Breast epithelium (tissue), 4 donors: ENCODE measurements around the gene NAA38. TPM values are rescaled to one million over a fixed set of nuclear protein-coding genes. Genes with fewer than 3 reads are reported as not detected.
A peak's percentile ranks its signal among the peaks of the same experiment; 100 is the strongest.

ENCODE experiments used
- DNase-seq, 2 donors: peaks; one replicate each; pipeline ENCODE4 v3.0.0-alpha.2; 2019; ENCODE audit warnings: low spot score in 2 of 2
- H3K27ac ChIP-seq, 2 donors: fragments of 200-600 bp; sonication (generic) in 1 of 2; one replicate each; pipeline ENCODE4 v1.5.1; 2016 to 2019; ENCODE audit warnings: mild to moderate bottlenecking in 1 of 2
- H3K27me3 ChIP-seq, 2 donors: fragments of 200-600 bp; sonication (generic) in 1 of 2; one replicate each; pipeline versions ENCODE4 v1.5.1 to v1.6.0; 2017 to 2019; ENCODE audit warnings: control low read depth in 1 of 2, mild to moderate bottlenecking in 1 of 2
- H3K36me3 ChIP-seq: fragments of 200-600 bp; one replicate; pipeline ENCODE4 v1.5.1; 2019
- H3K4me1 ChIP-seq, 2 donors: fragments of 200-600 bp; sonication (generic); one replicate each; pipeline ENCODE4 v1.5.1; 2016 to 2019; ENCODE audit warnings: control low read depth in 1 of 2
- H3K4me3 ChIP-seq, 3 donors: fragments of 200-600 bp; sonication (generic); 1 replicate in 2 of 3; 2 replicates in 1 of 3; pipeline ENCODE4 v1.5.1; 2016 to 2019; ENCODE audit warnings: mild to moderate bottlenecking in 3 of 3, moderate library complexity in 2 of 3
- H3K9me3 ChIP-seq, 2 donors: fragments of 200-600 bp; sonication (generic) in 1 of 2; one replicate each; pipeline ENCODE4 v1.5.1; 2016 to 2019; ENCODE audit warnings: control low read depth in 1 of 2
- CTCF ChIP-seq, 3 donors: fragments of 450-650 bp; IDR thresholded peaks; one replicate each; pipeline ENCODE4 v1.5.1; 2016 to 2017; ENCODE audit warnings: antibody characterized with exemption in 3 of 3, mild to moderate bottlenecking in 3 of 3, moderate library complexity in 3 of 3
- POLR2A ChIP-seq: fragments of 450-650 bp; IDR thresholded peaks from one replicate; pipeline ENCODE4 v1.6.1; 2016; ENCODE audit warnings: antibody characterized with exemption, mild to moderate bottlenecking, moderate library complexity
- POLR2AphosphoS5 ChIP-seq, 3 donors: sonication (generic); formaldehyde crosslinking; IDR thresholded peaks; one replicate each; pipeline ENCODE4 v1.6.1; 2017; ENCODE audit warnings: antibody characterized with exemption in 3 of 3
- intact Hi-C: fragments of 100-400 bp; cut with DNase I; formaldehyde crosslinking; loops from one replicate; pipeline ENCODE4 v1.15.1; 2023; ENCODE audit warnings: low total_unique reads
- total RNA-seq, 3 donors: library from RNA; depleted of rRNA; stranded (reverse); fragments of >200 nt; gene quantifications; one replicate each; pipeline ENCODE4 v1.1.0, GENCODE V29; 2016

NAA38 gene
- total RNA-seq, 3 donors from 2014 or later: 84.7 to 92.4 (median 89.9) TPM

- H3K9me3 ChIP-seq: no peaks in the 10 kb centered on the region
- intact Hi-C loops: no loop called here
- no peak for TF ChIP-seq CTCF (IDR thresholded peaks at IDR 0.05)
- TF ChIP-seq POLR2AphosphoS5 (IDR thresholded peaks at IDR 0.05): no peak
- no peak for TF ChIP-seq POLR2A
- H3K4me1 ChIP-seq: peaks cover 4 to 9% of the 10 kb centered on the region in 2 donors
- no peak overlapping the region for H3K27ac ChIP-seq
- no peaks in the 10 kb centered on the region for H3K27me3 ChIP-seq
- H3K4me3 ChIP-seq: no peak overlapping the region
- DNase-seq: peak in 1 of 2 donors; percentile 46
- no peaks in the 10 kb centered on the region for H3K36me3 ChIP-seq
Measured at GRCh38 chr17:7846063-7846735, 11.2 kb downstream of the NAA38 start.

DNA sequence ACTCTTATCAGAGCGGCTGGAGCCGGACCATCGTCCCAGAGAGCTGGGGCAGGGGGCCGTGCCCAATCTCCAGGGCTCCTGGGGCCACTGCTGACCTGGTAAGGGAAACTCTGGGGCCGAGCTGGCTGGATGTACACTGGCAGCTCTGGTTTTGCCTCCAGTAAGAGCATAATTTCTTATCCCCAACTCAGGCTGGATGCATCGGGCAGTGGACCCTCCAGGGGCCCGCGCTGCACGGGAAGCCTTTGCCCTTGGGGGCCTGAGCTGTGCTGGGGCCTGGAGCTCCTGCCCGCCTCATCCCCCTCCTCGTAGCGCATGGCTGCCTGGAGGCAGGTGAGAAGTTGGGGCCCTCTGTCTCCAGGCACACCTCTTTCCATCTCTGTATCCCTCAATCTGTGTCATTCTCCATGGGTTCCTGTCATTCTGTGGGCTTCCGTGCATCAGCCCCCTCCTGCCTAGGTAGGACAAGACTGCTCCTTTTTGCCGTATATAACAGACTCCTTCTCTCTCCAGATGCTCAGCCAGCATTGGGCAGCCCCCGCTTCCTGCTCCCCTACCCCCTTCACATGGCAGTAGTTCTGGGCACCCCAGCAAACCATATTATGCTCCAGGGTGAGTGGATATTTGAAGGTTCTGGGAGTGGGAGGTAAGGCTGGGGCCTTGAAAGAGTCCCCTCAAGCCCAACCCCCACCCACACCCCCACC lies 11.8 kb downstream of the NAA38 start:
- TF ChIP-seq CTCF (IDR thresholded peaks at IDR 0.05): no peak
- no peak for TF ChIP-seq POLR2A
- TF ChIP-seq POLR2AphosphoS5 (IDR thresholded peaks at IDR 0.05): no peak
- Histone ChIP-seq H3K36me3 (no peaks in the 10 kb centered on the region), H3K27me3 (no peaks in the 10 kb centered on the region), H3K4me1 (peaks cover 4 to 15% of the 10 kb centered on the region in 2 donors), H3K9me3 (no peaks in the 10 kb centered on the region), H3K4me3 (peak overlapping the region; percentile 55 to 88 (median 68)), H3K27ac (peak overlapping the region; percentile 96 to 98)
- intact Hi-C loops: no loop called here
- peak in 1 of 2 donors; percentile 47 for DNase-seq

- intact Hi-C loops: no loop called here
- no peaks in the 10 kb centered on the region for H3K36me3 ChIP-seq
- no peaks in the 10 kb centered on the region for H3K27me3 ChIP-seq
- H3K27ac ChIP-seq: peak overlapping the region; percentile 96 to 98
- peak overlapping the region; percentile 55 to 88 (median 68) for H3K4me3 ChIP-seq
- peak; percentile 57 for TF ChIP-seq POLR2A
- TF ChIP-seq POLR2AphosphoS5 (IDR thresholded peaks at IDR 0.05): peak; percentile 66 to 89 (median 78)
- no peak for TF ChIP-seq CTCF (IDR thresholded peaks at IDR 0.05)
- H3K4me1 ChIP-seq: peaks cover 4 to 17% of the 10 kb centered on the region in 2 donors
- no peaks in the 10 kb centered on the region for H3K9me3 ChIP-seq
- DNase-seq: peak; percentile 91
Measured at GRCh38 chr17:7844292-7845154, 12.8 kb downstream of the NAA38 start.

GRCh38 chr17:7843536-7844291 lies 13.6 kb downstream of the NAA38 start:
- H3K9me3 ChIP-seq: no peaks in the 10 kb centered on the region
- intact Hi-C loops: no loop called here
- TF ChIP-seq POLR2AphosphoS5 (IDR thresholded peaks at IDR 0.05): peak in 2 of 3 donors; percentile 59 to 65
- TF ChIP-seq CTCF (IDR thresholded peaks at IDR 0.05): peak in 1 of 3 donors; percentile 0
- TF ChIP-seq POLR2A: no peak
- peak overlapping the region; percentile 55 to 88 (median 68) for H3K4me3 ChIP-seq
- peaks cover 11 to 25% of the 10 kb centered on the region in 2 donors for H3K4me1 ChIP-seq
- H3K27me3 ChIP-seq: no peaks in the 10 kb centered on the region
- no peaks in the 10 kb centered on the region for H3K36me3 ChIP-seq
- peak overlapping the region; percentile 96 to 98 for H3K27ac ChIP-seq
- DNase-seq: peak; percentile 79 to 82
